GM12865 (cell line): ENCODE results near the gene PARS2.
A peak's percentile ranks its signal among the peaks of the same experiment; 100 is the strongest.

Source experiments
- DNase-seq: peaks from one replicate; pipeline ENCODE4 v3.0.0; 2010; ENCODE audit warnings: low read depth
- H3K4me3 ChIP-seq: 2 replicates; pipeline ENCODE4 v1.5.1; 2011; ENCODE audit warnings: mild to moderate bottlenecking, low read depth, low read length, control low read depth
- CTCF ChIP-seq: IDR thresholded peaks from 2 replicates; pipeline ENCODE4 v1.5.1; 2011; ENCODE audit warnings: low read length, control low read depth, low read depth, inconsistent platforms; ENCODE audit not compliant: insufficient read depth; ENCODE audit errors: missing control alignments

The PARS2 gene

GRCh38 chr1:54728027-54728426, 36.3 kb downstream of the PARS2 start:
- no peak for DNase-seq
- no peak overlapping the region for H3K4me3 ChIP-seq
- TF ChIP-seq CTCF: no peak

GRCh38 chr1:54724771-54725170, 39.6 kb downstream of the PARS2 start:
- no peak overlapping the region for H3K4me3 ChIP-seq
- no peak for DNase-seq
- no peak for TF ChIP-seq CTCF

- no peak for TF ChIP-seq CTCF
- no peak overlapping the region for H3K4me3 ChIP-seq
- no peak for DNase-seq
These were observed 40.3 kb downstream of the PARS2 start for GRCh38 chr1:54723985-54724384.

GRCh38 chr1:54721719-54722118, 42.6 kb downstream of the PARS2 start:
- TF ChIP-seq CTCF: no peak
- H3K4me3 ChIP-seq: no peak overlapping the region
- no peak for DNase-seq

- TF ChIP-seq CTCF: no peak
- DNase-seq: no peak
These were observed 47.9 kb downstream of the PARS2 start for GRCh38 chr1:54716299-54717047.

GRCh38 chr1:54715493-54716298, 48.6 kb downstream of the PARS2 start, which contains the start of gene TTC4:
Gene TTC4, plus strand, starts transcription at chr1:54715861. Its CDS starts 48 bp downstream, at chr1:54715909.
- H3K4me3 ChIP-seq: peak within 1 kb of the TSS; percentile 72
- peak; percentile 89 for DNase-seq
- no peak for TF ChIP-seq CTCF

More at GRCh38 chr1:54716299-54717047, 47.9 kb downstream of the PARS2 start:
- peak overlapping the region; percentile 72 for H3K4me3 ChIP-seq
